ENCODE results near the gene DAB1. TPM values are rescaled to one million over a fixed set of nuclear protein-coding genes. Genes with fewer than 3 reads are reported as not detected.

The DAB1 gene
- total RNA-seq, 2 donors from 2014 or later = not detected

DNA sequence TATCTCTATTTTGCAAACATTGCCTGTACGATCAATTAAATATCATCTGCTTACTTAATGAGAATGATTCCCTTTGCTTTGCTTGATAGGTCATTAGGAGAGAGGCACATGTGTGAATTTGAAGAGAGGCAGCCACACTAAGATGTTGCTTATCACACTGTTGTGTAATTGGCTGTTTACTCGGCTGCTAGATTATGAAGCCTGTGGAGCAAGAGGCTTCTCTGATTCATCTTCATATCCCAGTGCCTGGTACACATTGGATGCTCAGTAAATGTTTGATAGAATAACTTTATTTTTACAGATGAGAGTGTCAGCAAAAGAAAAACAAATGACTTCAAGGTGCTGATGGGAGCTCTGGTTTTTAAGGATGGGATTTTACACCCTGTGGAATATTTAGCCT lies 301.8 kb downstream of the DAB1 start:
- DNase-seq (ENCODE audit: low spot score) (no peak), ATAC-seq (ENCODE audit: insufficient number of reproducible peaks, low FRiP score, low read depth) (no peak)
- TF ChIP-seq CTCF (IDR thresholded peaks at IDR 0.05) = no peak
- no peaks in the 10 kb centered on the region for H3K9me3 ChIP-seq
- H3K4me1 ChIP-seq (ENCODE audit: control insufficient read depth in 1 of 2, low read depth in 2 of 2) = no peaks in the 10 kb centered on the region
- H3K36me3 ChIP-seq = no peaks in the 10 kb centered on the region
- no peaks in the 10 kb centered on the region for H3K27me3 ChIP-seq (replicated peaks; ENCODE audit: insufficient read depth)
- H3K4me3 ChIP-seq = no peak overlapping the region
- no peak overlapping the region for H3K27ac ChIP-seq

DNA sequence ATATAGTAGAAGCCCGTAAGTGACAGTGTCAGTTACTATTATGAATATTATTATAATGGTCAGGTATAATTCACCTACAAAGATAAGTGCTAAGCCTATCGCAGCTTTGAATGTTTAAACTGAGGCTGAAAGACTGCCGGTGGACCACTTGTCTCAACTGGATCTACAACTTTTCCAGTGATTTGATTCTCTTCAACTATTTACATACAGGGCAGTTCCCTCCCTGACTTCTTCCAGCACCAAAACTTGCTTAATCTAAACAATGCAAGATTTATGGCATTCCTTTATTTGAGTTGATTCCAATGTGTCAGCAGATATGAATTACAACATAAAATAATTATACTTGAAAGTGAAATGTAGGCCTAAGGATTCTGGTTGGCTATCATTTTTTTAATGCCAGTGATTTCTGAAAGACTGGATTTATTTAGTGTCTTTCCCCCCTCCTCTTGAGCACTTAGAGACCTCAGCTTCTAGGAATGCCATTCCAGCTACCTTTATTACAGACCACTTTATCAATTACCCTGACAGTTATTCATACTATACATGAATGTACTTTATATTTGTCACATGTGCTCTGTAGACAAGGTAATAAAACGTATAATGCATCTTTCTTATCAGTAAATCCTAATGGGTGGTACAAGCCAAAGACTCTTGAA lies 304.8 kb downstream of the DAB1 start:
- no peaks in the 10 kb centered on the region for H3K4me1 ChIP-seq (ENCODE audit: control insufficient read depth in 1 of 2, low read depth in 2 of 2)
- ATAC-seq (ENCODE audit: insufficient number of reproducible peaks, low FRiP score, low read depth) = no peak
- H3K36me3 ChIP-seq = no peaks in the 10 kb centered on the region
- TF ChIP-seq CTCF (IDR thresholded peaks at IDR 0.05) = no peak
- H3K27ac ChIP-seq = no peak overlapping the region
- no peaks in the 10 kb centered on the region for H3K9me3 ChIP-seq
- no peak for DNase-seq (ENCODE audit: low spot score)
- H3K27me3 ChIP-seq (replicated peaks; ENCODE audit: insufficient read depth) = no peaks in the 10 kb centered on the region
- no peak overlapping the region for H3K4me3 ChIP-seq

GRCh38 chr1:57117753-57118152 lies 306.1 kb downstream of the DAB1 start:
- no peak for DNase-seq (ENCODE audit: low spot score)
- no peak for ATAC-seq (ENCODE audit: insufficient number of reproducible peaks, low FRiP score, low read depth)
- no peak for TF ChIP-seq CTCF (IDR thresholded peaks at IDR 0.05)
- H3K36me3 ChIP-seq = no peaks in the 10 kb centered on the region
- H3K27me3 ChIP-seq (replicated peaks; ENCODE audit: insufficient read depth) = no peaks in the 10 kb centered on the region
- no peak overlapping the region for H3K4me3 ChIP-seq
- no peaks in the 10 kb centered on the region for H3K9me3 ChIP-seq
- H3K27ac ChIP-seq = no peak overlapping the region
- H3K4me1 ChIP-seq (ENCODE audit: control insufficient read depth in 1 of 2, low read depth in 2 of 2) = no peaks in the 10 kb centered on the region

GRCh38 chr1:57116871-57117270 lies 307.0 kb downstream of the DAB1 start:
- H3K27ac ChIP-seq = no peak overlapping the region
- no peak for ATAC-seq (ENCODE audit: insufficient number of reproducible peaks, low FRiP score, low read depth)
- TF ChIP-seq CTCF (IDR thresholded peaks at IDR 0.05) = no peak

DNA sequence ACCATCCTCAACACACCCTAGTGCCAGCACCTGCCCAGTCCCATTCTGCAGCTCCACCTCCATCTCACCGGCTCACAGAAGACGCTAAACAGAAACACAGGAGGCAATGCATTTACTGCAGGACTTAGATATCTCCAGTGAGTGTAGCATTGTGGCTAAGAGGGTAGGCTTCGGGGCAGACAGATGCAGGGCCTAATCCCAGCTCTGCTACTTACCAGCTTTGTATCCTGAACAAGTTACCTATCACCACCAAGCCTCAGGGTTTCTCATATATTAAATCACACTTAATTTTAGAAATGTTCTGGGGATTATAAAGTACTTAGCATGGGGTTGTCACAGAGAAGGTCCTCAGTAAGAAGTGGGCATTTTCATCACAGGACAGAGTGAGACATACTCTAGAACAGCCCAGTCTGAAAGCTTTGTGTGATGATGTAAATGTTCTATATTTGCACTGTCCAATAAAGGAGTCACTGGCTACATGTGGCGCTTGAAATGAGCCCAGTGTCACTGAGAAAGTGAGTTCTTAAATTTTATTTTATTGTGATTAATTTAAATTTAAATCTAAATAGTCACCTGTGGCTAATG lies 308.7 kb downstream of the DAB1 start:
- no peak for TF ChIP-seq CTCF (IDR thresholded peaks at IDR 0.05)
- Histone ChIP-seq H3K9me3 (no peaks in the 10 kb centered on the region), H3K27me3 (replicated peaks; ENCODE audit: insufficient read depth) (no peaks in the 10 kb centered on the region), H3K36me3 (no peaks in the 10 kb centered on the region), H3K4me1 (ENCODE audit: control insufficient read depth in 1 of 2, low read depth in 2 of 2) (no peaks in the 10 kb centered on the region), H3K27ac (no peak overlapping the region), H3K4me3 (no peak overlapping the region)
- ATAC-seq (ENCODE audit: insufficient number of reproducible peaks, low FRiP score, low read depth) (no peak), DNase-seq (ENCODE audit: low spot score) (no peak)

More at GRCh38 chr1:57116871-57117270, 307.0 kb downstream of the DAB1 start:
- no peaks in the 10 kb centered on the region for H3K9me3 ChIP-seq
- DNase-seq (ENCODE audit: low spot score) = no peak
- no peaks in the 10 kb centered on the region for H3K27me3 ChIP-seq (replicated peaks; ENCODE audit: insufficient read depth)
- H3K36me3 ChIP-seq = no peaks in the 10 kb centered on the region
- H3K4me3 ChIP-seq = no peak overlapping the region
- H3K4me1 ChIP-seq (ENCODE audit: control insufficient read depth in 1 of 2, low read depth in 2 of 2) = no peaks in the 10 kb centered on the region
